ENCODE measurements around the gene DISC1.
A peak's percentile ranks its signal among the peaks of the same experiment; 100 is the strongest.

DISC1 gene

GRCh38 chr1:231605149-231606100 lies 21.2 kb upstream of the DISC1 start:
- H3K4me3 ChIP-seq (ENCODE audit: low read length) = no peak overlapping the region
- no peak for TF ChIP-seq CTCF (conservative IDR thresholded peaks at IDR 0.05; ENCODE audit: low read depth, low read length)
- DNase-seq (ENCODE audit: low read depth) = no peak

GRCh38 chr1:231606712-231607111 lies 19.9 kb upstream of the DISC1 start:
- no peak overlapping the region for H3K4me3 ChIP-seq (ENCODE audit: low read length)
- no peak for TF ChIP-seq CTCF (conservative IDR thresholded peaks at IDR 0.05; ENCODE audit: low read depth, low read length)
- DNase-seq (ENCODE audit: low read depth) = no peak

- TF ChIP-seq CTCF (conservative IDR thresholded peaks at IDR 0.05; ENCODE audit: low read depth, low read length) = no peak
- DNase-seq (ENCODE audit: low read depth) = no peak
- H3K4me3 ChIP-seq (ENCODE audit: low read length) = no peak overlapping the region
These were observed 16.2 kb upstream of the DISC1 start for GRCh38 chr1:231610388-231610787.

- no peak for TF ChIP-seq CTCF (conservative IDR thresholded peaks at IDR 0.05; ENCODE audit: low read depth, low read length)
- DNase-seq (ENCODE audit: low read depth) = no peak
- no peak overlapping the region for H3K4me3 ChIP-seq (ENCODE audit: low read length)
These were observed 15.5 kb upstream of the DISC1 start for GRCh38 chr1:231611111-231611510.

- peak; percentile 21 for DNase-seq (ENCODE audit: low read depth)
- no peak overlapping the region for H3K4me3 ChIP-seq (ENCODE audit: low read length)
- no peak for TF ChIP-seq CTCF (conservative IDR thresholded peaks at IDR 0.05; ENCODE audit: low read depth, low read length)
These were observed 14.7 kb upstream of the DISC1 start for GRCh38 chr1:231611851-231612250.

GRCh38 chr1:231612393-231613089 lies 14.0 kb upstream of the DISC1 start:
- no peak overlapping the region for H3K4me3 ChIP-seq (ENCODE audit: low read length)
- no peak for DNase-seq (ENCODE audit: low read depth)
- no peak for TF ChIP-seq CTCF (conservative IDR thresholded peaks at IDR 0.05; ENCODE audit: low read depth, low read length)

All from retinal pigment epithelial cell (primary cell).